Right atrium auricular region (tissue), 2 donors: Measurements from ENCODE around the gene RPP40. TPM values are rescaled to one million over a fixed set of nuclear protein-coding genes. Genes with fewer than 3 reads are reported as not detected.
A peak's percentile ranks its signal among the peaks of the same experiment; 100 is the strongest.

Experiments used
- DNase-seq: peaks from one replicate; pipeline ENCODE4 v3.0.0-alpha.2; 2019; ENCODE audit warnings: low spot score
- H3K27ac ChIP-seq, 2 donors: fragments of 200-600 bp; sonication (generic); 1 replicate in 1 of 2; 2 replicates in 1 of 2; pipeline ENCODE4 v1.5.1; 2016 to 2019
- H3K27me3 ChIP-seq, 2 donors: fragments of 200-600 bp; sonication (generic); one replicate each; pipeline versions ENCODE4 v1.5.1 to v1.6.0; 2017 to 2019
- H3K36me3 ChIP-seq: fragments of 200-600 bp; sonication (generic); one replicate; pipeline ENCODE4 v1.5.1; 2016
- H3K4me1 ChIP-seq, 2 donors: fragments of 200-600 bp; sonication (generic); one replicate each; pipeline versions ENCODE4 v1.5.1 to v1.6.0; 2017 to 2019
- H3K4me3 ChIP-seq, 2 donors: fragments of 200-600 bp; sonication (generic); 1 replicate in 1 of 2; 2 replicates in 1 of 2; pipeline ENCODE4 v1.5.1; 2017 to 2019; ENCODE audit warnings: mild to moderate bottlenecking in 1 of 2, moderate library complexity in 1 of 2
- H3K9me3 ChIP-seq, 2 donors: fragments of 200-600 bp; sonication (generic); one replicate each; pipeline ENCODE4 v1.5.1; 2019
- CTCF ChIP-seq, 2 donors: fragments of 200-600 bp; sonication (generic); IDR thresholded peaks; one replicate each; pipeline ENCODE4 v1.5.1; 2019; ENCODE audit warnings: antibody characterized with exemption in 2 of 2
- total RNA-seq, 2 donors: library from RNA; depleted of rRNA; stranded (reverse); fragments of >200 nt; gene quantifications; one replicate each; pipeline ENCODE4 v1.1.0, GENCODE V29; 2016

RPP40 gene
- total RNA-seq, 2 donors from 2014 or later: 2.4 to 6.1 TPM

- TF ChIP-seq CTCF (IDR thresholded peaks at IDR 0.05): no peak
- no peaks in the 10 kb centered on the region for H3K27me3 ChIP-seq
- no peak for DNase-seq
- no peak overlapping the region for H3K4me3 ChIP-seq
- H3K9me3 ChIP-seq: peaks cover 0 to 15% of the 10 kb centered on the region in 2 donors
- H3K27ac ChIP-seq: no peak overlapping the region
- H3K4me1 ChIP-seq: no peaks in the 10 kb centered on the region
- no peaks in the 10 kb centered on the region for H3K36me3 ChIP-seq
Measured at GRCh38 chr6:4981761-4982160, 22.1 kb downstream of the RPP40 start.

- peaks cover 0 to 15% of the 10 kb centered on the region in 2 donors for H3K9me3 ChIP-seq
- no peak overlapping the region for H3K27ac ChIP-seq
- DNase-seq: no peak
- no peak overlapping the region for H3K4me3 ChIP-seq
- H3K36me3 ChIP-seq: no peaks in the 10 kb centered on the region
- no peak for TF ChIP-seq CTCF (IDR thresholded peaks at IDR 0.05)
- H3K27me3 ChIP-seq: no peaks in the 10 kb centered on the region
- H3K4me1 ChIP-seq: no peaks in the 10 kb centered on the region
Measured at GRCh38 chr6:4979426-4979825, 24.4 kb downstream of the RPP40 start.

GRCh38 chr6:4977468-4977867 lies 26.4 kb downstream of the RPP40 start:
- Histone ChIP-seq H3K27ac (no peak overlapping the region), H3K4me1 (no peaks in the 10 kb centered on the region), H3K27me3 (no peaks in the 10 kb centered on the region), H3K4me3 (no peak overlapping the region), H3K9me3 (peaks cover 0 to 15% of the 10 kb centered on the region in 2 donors), H3K36me3 (no peaks in the 10 kb centered on the region)
- no peak for TF ChIP-seq CTCF (IDR thresholded peaks at IDR 0.05)
- DNase-seq: no peak

DNA sequence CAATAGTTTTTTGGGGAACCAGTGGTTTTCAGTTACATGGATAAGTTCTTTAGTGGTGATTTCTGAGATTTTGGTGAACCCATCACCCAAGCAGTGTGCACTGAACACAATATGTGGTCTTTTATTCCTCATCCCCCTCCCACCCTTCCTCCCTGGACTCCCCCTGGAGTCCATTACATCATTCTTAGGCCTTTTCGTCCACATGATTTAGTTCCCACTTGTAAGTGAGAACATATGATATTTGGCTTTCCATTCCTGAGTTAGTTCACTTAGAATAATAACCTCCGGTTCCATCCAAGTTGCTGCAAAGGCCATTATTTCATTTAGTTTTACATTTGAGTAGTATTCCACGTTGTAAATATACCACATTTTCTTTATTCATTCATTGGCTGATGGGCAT lies 28.3 kb downstream of the RPP40 start:
- no peak for TF ChIP-seq CTCF (IDR thresholded peaks at IDR 0.05)
- H3K27me3 ChIP-seq: no peaks in the 10 kb centered on the region
- no peak overlapping the region for H3K27ac ChIP-seq
- H3K4me3 ChIP-seq: no peak overlapping the region
- no peaks in the 10 kb centered on the region for H3K4me1 ChIP-seq
- H3K36me3 ChIP-seq: no peaks in the 10 kb centered on the region
- H3K9me3 ChIP-seq: peaks cover 0 to 15% of the 10 kb centered on the region in 2 donors
- DNase-seq: no peak

DNA sequence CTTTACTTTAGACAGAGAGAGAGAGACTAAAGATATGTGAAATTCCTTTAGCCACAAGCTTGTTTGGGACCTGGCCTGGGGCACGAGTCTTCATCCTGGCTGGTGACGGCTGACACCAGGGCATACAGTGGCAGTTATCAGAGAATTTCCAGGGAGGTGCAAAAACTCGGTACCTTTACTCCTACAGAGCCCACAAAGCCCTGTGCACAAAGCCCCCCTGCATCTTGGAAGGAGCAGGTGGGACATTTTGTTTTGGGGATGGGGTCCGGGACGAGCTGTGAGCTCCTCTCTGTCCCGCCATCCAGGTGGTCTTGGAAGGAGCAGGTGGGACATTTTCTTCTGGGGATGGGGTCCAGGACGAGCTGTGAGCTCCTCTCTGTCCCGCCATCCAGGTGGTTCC lies 28.9 kb downstream of the RPP40 start:
- TF ChIP-seq CTCF (IDR thresholded peaks at IDR 0.05): no peak
- H3K27ac ChIP-seq: no peak overlapping the region
- peaks cover 0 to 14% of the 10 kb centered on the region in 2 donors for H3K9me3 ChIP-seq
- H3K4me3 ChIP-seq: no peak overlapping the region
- H3K27me3 ChIP-seq: no peaks in the 10 kb centered on the region
- no peaks in the 10 kb centered on the region for H3K36me3 ChIP-seq
- H3K4me1 ChIP-seq: no peaks in the 10 kb centered on the region
- no peak for DNase-seq

DNA sequence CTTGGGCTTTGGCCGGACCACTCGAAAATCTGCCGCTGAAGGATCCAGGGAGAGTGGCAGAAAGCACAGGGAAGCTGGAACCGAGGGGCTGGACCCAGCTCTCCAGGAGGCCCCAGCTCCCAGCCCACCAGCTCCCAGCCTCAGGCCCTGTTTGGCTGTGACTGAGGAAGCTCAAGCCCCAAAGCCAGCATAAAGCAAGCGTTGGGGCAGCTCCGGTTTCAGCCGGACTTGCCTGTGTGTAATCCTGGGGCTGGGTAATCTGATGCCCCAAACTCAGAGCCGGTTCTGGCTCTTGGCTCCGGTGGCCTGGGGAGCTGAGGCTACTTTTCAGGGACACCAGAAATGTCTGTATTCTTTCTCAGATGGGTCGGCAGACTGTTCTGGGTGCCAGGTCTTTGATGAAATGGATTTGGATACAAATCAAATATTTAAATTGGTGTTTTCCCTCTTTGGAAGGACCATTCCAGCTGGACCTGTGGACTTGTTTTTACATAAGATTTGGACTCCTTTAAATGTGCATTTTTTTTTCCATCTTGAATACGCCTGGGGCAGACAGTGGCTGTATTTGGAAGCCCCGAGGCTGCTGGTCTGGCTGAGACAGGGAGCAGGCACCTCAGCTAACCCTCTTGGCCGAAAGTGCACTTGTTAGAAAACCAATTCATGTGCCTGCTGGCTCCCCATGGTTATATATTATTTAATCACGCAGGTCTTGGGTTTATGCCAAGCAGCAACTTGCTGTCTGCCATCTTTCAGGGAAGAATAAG lies 29.7 kb downstream of the RPP40 start:
- no peak for TF ChIP-seq CTCF (IDR thresholded peaks at IDR 0.05)
- Histone ChIP-seq H3K4me3 (no peak overlapping the region), H3K36me3 (no peaks in the 10 kb centered on the region), H3K27me3 (no peaks in the 10 kb centered on the region), H3K27ac (peak overlapping the region in 1 of 2 donors; percentile 22), H3K9me3 (peaks cover 0 to 6% of the 10 kb centered on the region in 2 donors), H3K4me1 (no peaks in the 10 kb centered on the region)
- peak; percentile 67 for DNase-seq
